Stomach smooth muscle (tissue), 2 donors: ENCODE results near the gene UGT1A5.

Experiments
- H3K27ac ChIP-seq: one replicate; pipeline ENCODE4 v1.7.0; 2013; ENCODE audit warnings: mild to moderate bottlenecking, low read length, inconsistent platforms
- H3K27me3 ChIP-seq, 2 donors: one replicate each; pipeline ENCODE4 v1.7.0; 2013; ENCODE audit warnings: low read length in 2 of 2; ENCODE audit not compliant: insufficient read depth in 2 of 2, control insufficient read depth in 1 of 2
- H3K36me3 ChIP-seq, 2 donors: one replicate each; pipeline ENCODE4 v1.7.0; 2013; ENCODE audit warnings: low read length in 2 of 2; ENCODE audit not compliant: control insufficient read depth in 2 of 2, insufficient read depth in 2 of 2
- H3K4me1 ChIP-seq: one replicate; pipeline ENCODE4 v1.7.0; 2013; ENCODE audit warnings: low read length; ENCODE audit not compliant: control insufficient read depth, insufficient read depth
- H3K4me3 ChIP-seq, 2 donors: one replicate each; pipeline ENCODE4 v1.7.0; 2013; ENCODE audit warnings: low read length in 2 of 2
- H3K9ac ChIP-seq, 2 donors: one replicate each; pipeline ENCODE4 v1.7.0; 2013; ENCODE audit warnings: low read length in 2 of 2, mild to moderate bottlenecking in 1 of 2
- H3K9me3 ChIP-seq, 2 donors: one replicate each; pipeline ENCODE4 v1.7.0; 2013; ENCODE audit warnings: low read length in 2 of 2; ENCODE audit not compliant: control insufficient read depth in 2 of 2
- donor health status: healthy.
- donor health status: Pancreatic carcinoma.

The UGT1A5 gene

GRCh38 chr2:233810385-233810784 lies 97.7 kb downstream of the UGT1A5 start:
- Histone ChIP-seq H3K9ac (no peak overlapping the region), H3K27me3 (peaks cover 3 to 9% of the 10 kb centered on the region in 2 donors), H3K36me3 (no peaks in the 10 kb centered on the region), H3K4me3 (no peak overlapping the region), H3K9me3 (peaks cover 0 to 6% of the 10 kb centered on the region in 2 donors), H3K27ac (no peak overlapping the region), H3K4me1 (no peaks in the 10 kb centered on the region)

- Histone ChIP-seq H3K36me3 (no peaks in the 10 kb centered on the region), H3K9me3 (peaks cover 0 to 6% of the 10 kb centered on the region in 2 donors)
These were observed 98.4 kb downstream of the UGT1A5 start for GRCh38 chr2:233811087-233811486.

GRCh38 chr2:233811732-233812131 lies 99.0 kb downstream of the UGT1A5 start:
- H3K27me3 ChIP-seq = peaks cover 3 to 9% of the 10 kb centered on the region in 2 donors
- no peak overlapping the region for H3K27ac ChIP-seq
- no peaks in the 10 kb centered on the region for H3K36me3 ChIP-seq
- peaks cover 0 to 6% of the 10 kb centered on the region in 2 donors for H3K9me3 ChIP-seq
- no peaks in the 10 kb centered on the region for H3K4me1 ChIP-seq
- no peak overlapping the region for H3K4me3 ChIP-seq
- no peak overlapping the region for H3K9ac ChIP-seq

More at GRCh38 chr2:233811087-233811486, 98.4 kb downstream of the UGT1A5 start:
- H3K4me1 ChIP-seq = no peaks in the 10 kb centered on the region
- H3K4me3 ChIP-seq = no peak overlapping the region
- no peak overlapping the region for H3K9ac ChIP-seq
- peaks cover 3 to 9% of the 10 kb centered on the region in 2 donors for H3K27me3 ChIP-seq
- no peak overlapping the region for H3K27ac ChIP-seq

GRCh38 chr2:233813236-233814055 lies 100.7 kb downstream of the UGT1A5 start:
- Histone ChIP-seq H3K36me3 (no peaks in the 10 kb centered on the region), H3K9me3 (no peaks in the 10 kb centered on the region), H3K4me1 (no peaks in the 10 kb centered on the region), H3K4me3 (no peak overlapping the region), H3K27ac (no peak overlapping the region), H3K9ac (no peak overlapping the region), H3K27me3 (peaks cover 0 to 6% of the 10 kb centered on the region in 2 donors)

GRCh38 chr2:233814056-233814835 lies 101.5 kb downstream of the UGT1A5 start:
- Histone ChIP-seq H3K9ac (no peak overlapping the region), H3K4me1 (no peaks in the 10 kb centered on the region), H3K27ac (no peak overlapping the region), H3K4me3 (no peak overlapping the region), H3K36me3 (no peaks in the 10 kb centered on the region), H3K9me3 (no peaks in the 10 kb centered on the region), H3K27me3 (peaks cover 0 to 3% of the 10 kb centered on the region in 2 donors)

GRCh38 chr2:233815861-233816260 lies 103.2 kb downstream of the UGT1A5 start:
- no peak overlapping the region for H3K4me3 ChIP-seq
- no peak overlapping the region for H3K27ac ChIP-seq
- no peaks in the 10 kb centered on the region for H3K36me3 ChIP-seq
- H3K4me1 ChIP-seq = no peaks in the 10 kb centered on the region
- peaks cover 0 to 5% of the 10 kb centered on the region in 2 donors for H3K27me3 ChIP-seq
- no peak overlapping the region for H3K9ac ChIP-seq
- H3K9me3 ChIP-seq = no peaks in the 10 kb centered on the region

- no peaks in the 10 kb centered on the region for H3K9me3 ChIP-seq
- H3K9ac ChIP-seq = no peak overlapping the region
- H3K4me3 ChIP-seq = no peak overlapping the region
- no peaks in the 10 kb centered on the region for H3K4me1 ChIP-seq
- no peak overlapping the region for H3K27ac ChIP-seq
- no peaks in the 10 kb centered on the region for H3K36me3 ChIP-seq
- peaks cover 0 to 3% of the 10 kb centered on the region in 2 donors for H3K27me3 ChIP-seq
These were observed 103.6 kb downstream of the UGT1A5 start for GRCh38 chr2:233816334-233816733.

- Histone ChIP-seq H3K36me3 (no peaks in the 10 kb centered on the region), H3K4me3 (no peak overlapping the region), H3K27me3 (peaks cover 0 to 3% of the 10 kb centered on the region in 2 donors), H3K9me3 (no peaks in the 10 kb centered on the region), H3K9ac (no peak overlapping the region), H3K4me1 (no peaks in the 10 kb centered on the region), H3K27ac (no peak overlapping the region)
These were observed 104.1 kb downstream of the UGT1A5 start for GRCh38 chr2:233816771-233817170.

- H3K36me3 ChIP-seq = no peaks in the 10 kb centered on the region
- no peak overlapping the region for H3K9ac ChIP-seq
- peaks cover 0 to 3% of the 10 kb centered on the region in 2 donors for H3K27me3 ChIP-seq
- H3K9me3 ChIP-seq = no peaks in the 10 kb centered on the region
- H3K4me1 ChIP-seq = no peaks in the 10 kb centered on the region
- no peak overlapping the region for H3K4me3 ChIP-seq
- H3K27ac ChIP-seq = no peak overlapping the region
These were observed 104.7 kb downstream of the UGT1A5 start for GRCh38 chr2:233817361-233817911.

- Histone ChIP-seq H3K36me3 (no peaks in the 10 kb centered on the region), H3K27me3 (peaks cover 0 to 2% of the 10 kb centered on the region in 2 donors), H3K4me1 (no peaks in the 10 kb centered on the region), H3K9ac (no peak overlapping the region), H3K4me3 (no peak overlapping the region), H3K27ac (no peak overlapping the region), H3K9me3 (no peaks in the 10 kb centered on the region)
These were observed 105.4 kb downstream of the UGT1A5 start for GRCh38 chr2:233817995-233818638.
